NCI-H2081 treated with DMSO at 0.1 percent for 48 hours (cell line): ENCODE measurements around the gene RASSF1.

ENCODE experiments used
- DNase-seq: peaks from one replicate; lab custom pipeline; 2025; lab: John Stamatoyannopoulos, UW

The RASSF1 gene

DNA sequence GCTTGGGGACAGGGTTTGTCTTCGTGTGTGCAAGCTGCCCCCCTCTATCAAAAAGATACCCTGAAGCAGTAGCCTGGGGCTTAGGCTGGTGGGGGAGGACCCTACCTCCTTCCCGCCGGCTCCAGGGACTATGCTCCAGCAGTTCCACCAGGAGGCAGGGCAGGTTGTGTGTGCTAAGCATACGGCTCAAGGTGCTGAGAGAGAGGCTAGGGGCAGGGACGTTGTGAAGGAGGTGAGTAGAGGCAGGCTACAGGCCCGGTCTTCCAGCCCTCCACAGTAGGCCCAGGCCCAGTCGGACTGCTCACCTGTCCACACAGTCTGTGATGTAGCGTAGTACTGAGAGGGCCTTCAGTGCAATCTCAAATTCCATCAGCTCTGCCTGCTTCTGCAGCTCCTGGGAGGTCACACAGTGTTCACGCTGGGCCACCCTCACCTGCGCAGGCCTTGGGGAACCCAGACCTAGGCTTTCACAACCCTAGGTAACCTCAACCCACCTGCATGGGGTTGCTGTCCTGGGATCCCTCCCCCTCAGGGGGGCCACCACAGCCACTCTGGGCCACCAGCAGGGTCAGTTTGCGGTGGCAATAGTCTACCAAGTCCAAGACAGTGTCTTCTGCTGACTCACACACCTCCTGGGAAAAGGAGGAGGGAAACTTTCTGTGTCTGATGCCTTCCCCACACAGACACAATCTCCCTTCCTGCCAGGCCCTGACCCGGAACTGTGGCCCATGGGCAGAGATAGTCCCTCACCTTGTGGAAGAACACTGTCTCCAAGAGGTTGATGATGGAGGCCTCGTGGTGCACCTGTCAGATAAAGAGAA, 2.4 kb upstream of the RASSF1 start:
- no peak for DNase-seq

DNA sequence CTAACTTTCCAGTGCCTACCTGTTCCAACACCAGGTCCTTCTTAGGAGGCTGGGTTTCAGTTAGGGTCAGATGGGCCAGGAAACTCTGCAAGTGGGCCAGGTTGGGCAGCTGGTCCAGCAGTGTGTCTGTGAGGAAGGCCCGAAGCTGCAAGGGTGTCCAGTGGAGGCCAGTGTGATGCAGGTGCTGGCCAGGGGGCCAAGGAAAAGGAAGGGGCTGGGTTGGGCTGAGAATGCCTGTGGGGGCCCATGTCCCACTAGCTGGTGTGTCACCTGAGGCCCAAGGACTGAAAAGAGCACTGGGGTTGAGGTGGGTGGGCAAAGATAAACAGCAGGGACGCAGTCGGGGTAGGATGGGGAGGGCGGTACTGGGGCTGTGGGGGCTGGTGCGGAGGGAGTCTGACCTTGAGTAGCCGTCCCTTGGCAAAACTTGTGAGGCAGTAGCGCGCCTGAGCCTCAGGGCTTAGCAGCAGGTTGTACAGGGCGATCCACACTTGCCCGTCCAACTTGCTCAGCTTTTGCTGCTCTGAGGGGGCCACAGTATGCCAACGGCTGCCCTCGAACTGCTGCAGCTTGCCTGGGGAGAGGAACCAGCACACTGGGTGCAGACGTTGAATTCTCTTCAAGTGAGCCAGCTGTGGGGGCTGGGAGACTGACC, 1.5 kb upstream of the RASSF1 start:
- no peak for DNase-seq

- DNase-seq = no peak
Measured at GRCh38 chr3:50341537-50341936, 901 bp upstream of the RASSF1 start.

GRCh38 chr3:50340147-50340447, 539 bp downstream of the RASSF1 start:
- DNase-seq = no peak

- DNase-seq = no peak
Measured at GRCh38 chr3:50339485-50340146, 1.0 kb downstream of the RASSF1 start.

DNA sequence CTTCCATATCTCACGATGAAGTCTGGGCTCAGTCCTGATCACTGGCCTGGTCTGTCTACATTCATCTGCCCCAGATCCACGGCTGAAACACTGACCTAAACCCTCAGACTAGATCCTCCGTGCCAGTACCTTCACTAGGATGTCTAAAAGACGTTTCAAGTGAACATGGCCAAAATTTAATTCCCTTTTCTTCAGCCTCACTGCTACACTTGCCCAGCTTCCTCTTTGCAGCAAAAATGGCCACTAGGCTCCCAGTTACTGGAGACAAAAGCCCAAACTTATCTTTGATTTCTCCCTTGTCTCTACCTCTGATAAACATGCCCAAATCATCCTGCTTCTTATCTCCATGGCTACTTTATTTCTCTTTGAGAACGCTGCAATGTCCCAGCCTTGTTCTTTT, 1.7 kb downstream of the RASSF1 start:
- DNase-seq = no peak

- DNase-seq = peak; percentile 88
Measured at GRCh38 chr3:50337175-50337861, 3.3 kb downstream of the RASSF1 start.

DNA sequence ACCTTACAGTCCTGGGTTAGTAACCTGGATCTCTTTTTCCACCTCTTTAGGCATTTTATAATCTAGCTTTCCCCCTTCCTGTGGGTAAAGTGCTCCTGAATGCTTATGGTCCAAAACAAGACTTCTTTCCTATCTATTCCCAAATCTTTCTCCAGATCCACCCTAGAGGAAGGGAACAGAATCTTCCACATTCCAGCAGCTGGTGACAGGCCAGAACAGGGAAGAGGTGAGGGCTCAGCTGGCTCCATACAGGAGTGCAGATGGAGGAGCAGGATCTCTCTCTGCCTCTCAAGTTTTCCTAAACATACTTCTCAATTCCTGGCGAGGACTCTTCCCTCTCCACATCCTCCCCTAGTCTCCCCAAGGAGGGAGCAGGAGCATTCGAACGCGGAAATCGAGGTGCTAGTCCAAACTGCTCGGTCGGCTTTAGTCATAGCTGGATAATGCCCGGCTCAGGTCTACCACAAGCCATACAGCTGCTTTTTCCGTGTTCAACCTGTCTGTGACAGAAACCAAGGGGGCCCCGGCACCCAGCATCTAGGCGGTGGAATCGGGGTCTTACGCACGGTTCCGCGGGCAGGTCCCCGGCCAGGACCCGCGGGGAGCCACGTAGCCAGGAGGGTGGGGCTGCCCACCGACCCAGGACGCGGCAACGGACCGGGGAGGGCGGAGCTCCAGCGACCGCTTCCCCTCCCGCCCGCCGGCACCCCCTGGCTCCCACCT, 4.0 kb downstream of the RASSF1 start:
- no peak for DNase-seq

- DNase-seq = no peak
Measured at GRCh38 chr3:50334339-50335075, 6.1 kb downstream of the RASSF1 start.

DNA sequence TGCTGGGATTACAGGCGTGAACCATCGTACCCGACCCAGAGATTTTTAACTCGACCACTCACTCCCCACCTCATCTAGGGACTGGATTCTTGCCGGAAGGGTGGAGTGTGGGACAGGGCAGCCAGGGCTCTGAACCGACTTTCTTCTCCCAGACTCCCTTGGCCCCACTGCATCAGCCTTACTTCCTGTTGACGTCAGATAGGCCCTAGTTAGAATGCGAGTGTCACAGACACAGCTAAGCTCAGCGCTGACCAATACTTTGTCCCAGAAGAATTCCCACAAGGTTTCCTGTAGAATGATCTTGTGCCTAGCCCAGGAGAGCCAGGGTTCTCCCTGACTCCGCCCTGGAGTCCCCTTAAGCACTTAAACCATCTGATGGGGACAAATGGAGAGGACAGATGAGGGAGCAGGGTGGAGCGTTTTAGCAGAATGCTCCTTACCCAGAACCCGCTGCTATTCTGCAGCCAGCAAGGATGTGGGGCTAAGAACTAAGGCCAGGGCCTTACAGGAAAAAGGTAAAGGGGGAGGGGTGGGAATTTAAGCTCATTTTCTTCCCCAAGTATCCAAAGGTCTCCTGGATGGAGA, 6.8 kb downstream of the RASSF1 start:
- no peak for DNase-seq

GRCh38 chr3:50331364-50331907, 9.2 kb downstream of the RASSF1 start:
- DNase-seq = no peak

- no peak for DNase-seq
Measured at GRCh38 chr3:50330330-50330729, 10.3 kb downstream of the RASSF1 start.

- DNase-seq = peak; percentile 67
Measured at GRCh38 chr3:50327943-50328691, 12.5 kb downstream of the RASSF1 start, which contains the start of gene TUSC2. Gene TUSC2, minus strand, starts transcription at chr3:50328223. Its CDS starts 124 bp downstream, at chr3:50328099.

GRCh38 chr3:50327129-50327528, 13.5 kb downstream of the RASSF1 start:
- DNase-seq = no peak

DNA sequence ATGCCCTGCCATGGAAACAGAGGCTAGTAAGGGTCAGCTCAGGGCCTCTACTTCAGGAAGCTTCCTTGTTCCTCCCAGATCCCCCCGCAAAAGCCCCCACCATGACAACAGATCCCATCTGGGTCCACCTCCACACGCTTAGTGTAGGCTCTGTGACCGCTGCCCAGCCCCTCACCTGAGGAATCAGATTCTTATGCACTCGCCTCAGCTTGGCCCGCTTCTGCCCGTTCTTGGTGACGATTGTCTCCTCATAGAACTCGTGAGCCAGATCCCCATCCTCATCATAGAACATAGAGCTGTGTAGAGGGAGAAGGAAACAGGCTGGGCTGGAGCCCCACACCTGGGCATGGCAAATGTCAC, 14.5 kb downstream of the RASSF1 start:
- DNase-seq = no peak

- no peak for DNase-seq
Measured at GRCh38 chr3:50325497-50326181, 15.0 kb downstream of the RASSF1 start.

GRCh38 chr3:50325113-50325480, 15.5 kb downstream of the RASSF1 start:
- DNase-seq = no peak

GRCh38 chr3:50324351-50325112, 16.1 kb downstream of the RASSF1 start:
- no peak for DNase-seq
